NCI-H1694 (cell line): Measurements from ENCODE around the gene ANKMY1.
"Not testable (repeated sequence)": the region's sequence is repeated elsewhere in the genome, so short reads cannot be mapped to it uniquely, and the experiment has no call there.

ENCODE experiments used
- DNase-seq: peaks from one replicate; lab custom pipeline; 2025; lab: John Stamatoyannopoulos, UW

Gene ANKMY1

DNA sequence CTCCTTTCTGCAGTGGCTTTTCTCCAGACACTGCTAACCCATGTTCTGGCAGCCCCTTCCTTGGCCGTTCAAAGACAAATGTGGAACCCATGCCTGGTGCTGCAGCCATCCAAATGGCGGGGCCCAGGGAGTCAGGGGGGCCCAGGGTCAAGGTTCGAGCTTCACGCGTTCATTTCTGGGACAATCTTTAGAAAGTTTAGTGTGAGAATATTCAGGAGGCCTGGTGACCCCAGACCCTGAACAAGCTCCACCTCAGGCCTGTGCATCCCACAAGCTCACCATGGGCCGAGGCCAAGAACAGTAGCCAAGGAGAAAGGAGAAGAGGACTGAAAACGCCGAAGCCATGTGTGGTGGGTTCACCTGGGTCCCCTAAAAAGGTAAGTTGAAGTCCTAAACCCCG is 54.4 kb downstream of the ANKMY1 start:
- no peak for DNase-seq

DNA sequence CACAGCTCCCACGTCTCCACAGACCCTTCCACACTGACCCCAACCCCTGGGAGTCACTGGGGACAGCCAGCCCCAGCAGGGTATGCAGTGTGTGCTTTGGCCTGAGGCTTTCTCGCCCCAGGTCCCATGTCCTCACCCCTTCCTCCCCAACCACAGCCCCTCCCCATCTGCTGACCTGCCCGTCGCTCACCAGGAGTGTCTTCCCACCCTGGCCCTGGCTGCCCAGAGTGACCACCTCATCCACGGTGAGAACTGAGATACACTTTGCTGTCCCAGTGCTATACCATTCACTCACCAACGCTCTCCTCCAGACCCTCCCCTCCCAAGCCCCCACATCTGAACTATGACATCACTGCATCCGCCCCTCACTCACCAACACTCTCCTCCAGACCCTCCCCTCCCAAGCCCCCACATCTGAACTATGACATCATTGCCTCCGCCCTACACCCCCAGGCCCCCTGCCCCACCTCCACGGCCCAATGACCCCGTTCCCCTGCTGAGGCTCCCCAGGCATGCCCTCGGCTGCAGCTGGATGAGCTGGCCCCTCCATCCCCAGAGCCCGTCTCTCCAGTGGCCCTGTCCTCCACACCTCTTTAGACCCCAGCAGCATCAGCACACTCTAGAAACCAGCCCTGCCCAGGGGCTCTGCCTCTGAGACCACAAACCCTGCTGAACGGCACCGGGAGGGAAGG is 55.2 kb downstream of the ANKMY1 start:
- no peak for DNase-seq

DNA sequence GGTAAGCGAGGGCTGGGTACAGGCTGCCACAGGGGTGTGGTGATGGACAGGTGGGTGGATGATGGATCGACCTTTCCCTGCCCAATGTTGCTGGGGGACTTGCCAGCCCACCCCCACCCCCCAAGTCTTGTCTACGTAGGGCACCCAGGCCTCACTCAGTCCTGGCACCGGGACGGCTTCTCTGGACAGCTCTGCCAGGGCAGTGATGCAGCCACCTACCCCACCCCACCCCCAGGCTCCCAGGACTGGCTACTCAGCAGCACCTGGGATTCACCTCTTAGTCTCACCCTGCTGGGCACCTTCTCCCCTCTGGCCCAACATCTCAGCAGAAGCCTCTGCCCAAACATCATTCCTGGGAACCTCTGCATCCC is 55.7 kb downstream of the ANKMY1 start:
- no peak for DNase-seq

DNA sequence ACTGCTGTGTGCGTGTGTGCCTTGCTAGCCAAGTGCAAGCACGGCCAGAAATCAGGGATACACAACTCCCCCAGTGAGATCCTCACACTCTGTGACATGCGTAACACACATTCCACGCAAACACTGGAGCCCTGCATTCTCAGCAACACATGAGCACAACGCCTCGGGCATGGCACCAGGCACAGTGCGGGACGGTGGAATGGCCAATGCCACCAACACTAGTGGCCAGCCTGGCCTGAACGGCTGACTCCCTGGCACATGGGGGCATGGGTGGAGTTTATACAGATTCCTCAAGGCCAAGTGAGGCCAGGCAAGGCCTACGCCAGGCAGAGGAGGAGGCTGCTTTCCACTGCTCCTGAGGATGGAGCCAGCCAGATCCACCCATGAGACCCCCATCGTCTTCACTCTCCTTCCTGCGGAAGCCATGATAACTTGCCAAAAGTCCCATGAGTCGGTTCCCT is 56.2 kb downstream of the ANKMY1 start:
- DNase-seq = no peak

DNA sequence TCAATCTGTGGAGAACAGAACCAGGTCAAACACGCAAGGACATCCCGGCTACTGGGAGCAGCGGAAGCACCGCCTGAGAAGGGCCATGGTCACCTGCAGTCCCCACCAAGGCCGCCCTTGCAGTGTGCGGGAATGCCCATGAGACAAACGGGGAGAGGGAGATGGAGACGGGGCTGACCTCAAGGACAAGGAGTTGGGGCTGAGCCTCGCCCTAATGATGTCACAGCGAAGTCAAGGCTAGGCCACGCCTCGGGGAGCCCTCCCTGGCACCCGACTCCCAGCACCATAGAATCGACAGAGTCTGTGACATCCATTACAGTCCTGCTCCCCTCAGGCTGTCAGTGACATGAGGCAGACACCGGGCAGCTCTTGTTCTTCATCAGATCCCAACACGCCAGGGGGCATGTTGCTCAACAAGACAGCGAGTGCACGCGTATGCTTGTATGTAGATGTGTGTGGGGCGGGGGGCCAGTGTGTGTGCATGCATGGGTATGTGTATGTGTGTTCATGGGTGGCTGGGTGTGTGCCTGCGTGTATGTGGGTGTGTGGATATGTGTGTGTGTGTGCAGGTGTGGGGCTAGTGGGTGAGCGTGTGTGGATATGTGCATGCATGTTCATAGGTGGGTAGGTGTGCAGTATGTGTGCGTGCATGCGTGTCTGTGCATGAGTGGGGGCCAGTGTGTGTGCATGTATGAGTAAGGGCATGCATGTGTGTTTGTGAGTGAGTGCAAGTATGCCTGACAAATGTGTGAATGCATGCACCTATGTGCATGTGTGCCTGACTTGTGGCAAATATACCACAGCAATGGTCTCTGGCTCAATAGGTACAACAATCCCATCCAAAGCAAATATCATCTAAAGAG is 57.0 kb downstream of the ANKMY1 start:
- DNase-seq = no peak

DNA sequence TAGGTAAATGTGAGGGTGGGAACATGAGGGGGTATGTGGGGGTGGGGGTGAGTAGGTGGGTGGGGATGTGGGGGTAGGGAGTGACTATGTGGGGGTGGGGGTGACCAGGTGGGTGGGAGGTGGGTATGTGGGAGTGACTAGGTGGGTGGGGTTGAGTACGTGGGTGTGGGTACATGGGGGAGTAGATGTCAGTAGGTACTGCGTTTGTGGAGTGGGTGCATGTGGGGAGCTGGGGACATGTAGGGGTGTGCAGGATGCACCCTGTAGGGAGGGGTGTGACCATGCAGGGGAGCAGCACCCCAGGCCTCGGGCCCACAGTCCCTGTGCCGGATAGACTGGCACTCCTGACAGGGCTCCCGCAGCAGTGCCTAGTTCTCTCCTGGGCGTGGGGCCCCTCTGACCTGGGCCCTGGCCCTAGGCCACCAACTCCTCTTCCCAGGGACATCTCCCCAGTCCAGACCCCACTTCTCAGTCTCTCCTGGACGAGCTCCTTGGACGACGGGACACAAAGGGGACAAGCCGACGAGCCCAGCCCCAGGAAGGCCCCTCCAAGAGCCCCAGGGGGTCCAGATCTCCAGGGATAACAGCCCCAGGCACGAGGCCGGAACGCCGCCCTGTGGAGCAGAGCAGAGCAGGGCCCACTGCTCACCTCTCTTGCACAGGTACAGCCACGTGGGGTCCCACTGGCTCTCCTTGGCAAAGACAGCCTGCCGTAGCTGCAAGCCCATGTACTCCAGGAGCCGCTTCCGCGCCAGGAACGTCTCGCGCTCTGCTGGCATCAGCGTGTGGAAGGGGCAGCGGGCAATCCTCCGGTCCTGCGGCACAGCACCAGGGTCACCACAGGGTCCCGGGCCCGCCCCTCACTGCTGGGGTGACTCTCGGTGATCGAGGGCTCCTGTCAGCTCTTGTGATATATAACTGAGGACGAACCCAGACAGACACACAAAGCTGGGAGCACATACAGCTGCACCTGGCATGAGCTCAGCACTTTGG is 58.2 kb downstream of the ANKMY1 start:
- no peak for DNase-seq

DNA sequence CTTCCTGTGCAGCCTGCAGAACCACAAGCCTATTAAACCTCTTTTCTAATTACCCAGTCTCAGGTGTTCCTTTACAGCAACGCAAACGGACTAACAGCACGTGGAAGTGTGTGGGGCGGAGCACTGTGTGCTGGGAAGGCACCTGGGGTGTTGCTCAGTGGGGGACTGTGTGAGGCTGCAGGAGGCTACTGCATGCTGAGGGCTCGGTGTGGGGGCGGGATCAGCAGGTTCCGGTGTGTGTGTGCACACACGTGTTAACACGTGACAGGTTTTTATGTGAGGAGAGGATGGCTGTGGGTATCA is 58.9 kb downstream of the ANKMY1 start:
- no peak for DNase-seq

DNA sequence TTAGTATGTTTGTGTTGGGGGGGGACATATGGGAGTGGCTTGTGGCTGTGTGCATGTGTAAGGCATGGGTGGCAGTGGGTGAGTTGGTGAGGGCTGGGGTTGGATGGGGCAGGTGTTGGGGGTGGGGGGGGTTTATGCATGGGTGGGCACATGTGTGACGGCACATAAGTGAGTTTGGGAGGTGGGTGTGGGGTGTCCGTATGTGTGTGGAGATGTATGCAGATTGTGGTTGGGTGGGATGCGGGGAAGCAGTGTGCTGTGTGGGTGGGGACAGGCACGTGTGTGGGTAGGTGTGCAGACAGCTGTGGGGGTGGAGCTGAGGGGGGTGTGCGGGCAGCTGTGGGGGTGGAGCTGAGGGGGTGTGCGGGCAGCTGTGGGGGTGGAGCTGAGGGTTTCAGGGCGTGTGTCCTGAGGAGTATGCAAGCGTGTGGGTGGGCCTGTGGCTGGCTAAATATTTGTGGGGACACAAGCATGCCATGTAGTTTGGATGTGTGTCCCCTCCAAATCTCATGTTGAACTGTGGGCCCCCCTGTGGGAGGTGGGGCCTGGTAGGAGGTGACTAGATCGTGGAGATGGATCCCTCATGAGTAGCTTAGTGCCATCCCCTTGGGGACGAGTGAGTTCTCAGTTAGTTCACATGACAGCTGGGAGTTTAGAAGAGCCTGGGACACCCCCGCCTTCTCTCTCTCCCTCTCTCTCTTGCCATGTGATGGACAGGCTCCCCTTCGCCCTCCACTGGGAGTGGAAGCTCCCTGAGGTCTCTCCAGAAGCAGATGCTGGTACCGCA is 59.4 kb downstream of the ANKMY1 start:
- DNase-seq = no peak

DNA sequence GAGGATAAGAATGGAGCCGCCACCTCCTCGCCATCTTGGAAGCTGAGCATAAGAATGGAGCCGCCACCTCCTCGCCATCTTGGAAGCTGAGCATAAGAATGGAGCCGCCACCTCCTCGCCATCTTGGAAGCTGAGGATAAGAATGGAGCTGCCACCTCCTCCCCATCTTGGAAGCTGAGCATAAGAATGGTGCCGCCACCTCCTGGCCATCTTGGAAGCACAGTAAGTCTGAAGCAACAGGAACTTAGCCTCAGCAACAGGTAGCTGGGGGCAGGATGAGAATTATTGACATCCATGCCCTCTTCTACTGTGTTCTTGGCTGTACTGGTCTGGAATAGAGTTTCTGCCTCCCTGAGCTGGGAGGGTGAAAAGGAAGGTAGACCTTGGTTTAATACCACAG is 60.7 kb downstream of the ANKMY1 start:
- DNase-seq = not testable (repeated sequence)

DNA sequence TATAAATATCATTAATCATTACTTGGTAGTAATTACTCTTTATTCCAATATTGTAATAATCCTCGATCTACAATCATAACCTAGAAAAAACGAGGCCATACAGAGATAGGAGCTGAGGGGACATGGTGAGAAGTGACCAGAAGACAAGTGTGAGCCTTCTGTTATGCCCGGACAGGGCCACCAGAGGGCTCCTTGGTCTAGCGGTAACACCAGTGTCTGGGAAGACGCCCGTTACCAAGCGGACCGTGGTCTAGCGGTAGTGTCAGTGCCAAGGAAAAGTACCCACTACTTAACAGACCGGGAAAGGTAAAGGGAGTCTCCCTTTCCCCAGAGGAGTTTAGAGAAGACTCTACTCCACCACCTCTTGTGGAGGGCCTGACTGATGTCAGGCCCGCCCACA is 62.8 kb downstream of the ANKMY1 start:
- not testable (repeated sequence) for DNase-seq

DNA sequence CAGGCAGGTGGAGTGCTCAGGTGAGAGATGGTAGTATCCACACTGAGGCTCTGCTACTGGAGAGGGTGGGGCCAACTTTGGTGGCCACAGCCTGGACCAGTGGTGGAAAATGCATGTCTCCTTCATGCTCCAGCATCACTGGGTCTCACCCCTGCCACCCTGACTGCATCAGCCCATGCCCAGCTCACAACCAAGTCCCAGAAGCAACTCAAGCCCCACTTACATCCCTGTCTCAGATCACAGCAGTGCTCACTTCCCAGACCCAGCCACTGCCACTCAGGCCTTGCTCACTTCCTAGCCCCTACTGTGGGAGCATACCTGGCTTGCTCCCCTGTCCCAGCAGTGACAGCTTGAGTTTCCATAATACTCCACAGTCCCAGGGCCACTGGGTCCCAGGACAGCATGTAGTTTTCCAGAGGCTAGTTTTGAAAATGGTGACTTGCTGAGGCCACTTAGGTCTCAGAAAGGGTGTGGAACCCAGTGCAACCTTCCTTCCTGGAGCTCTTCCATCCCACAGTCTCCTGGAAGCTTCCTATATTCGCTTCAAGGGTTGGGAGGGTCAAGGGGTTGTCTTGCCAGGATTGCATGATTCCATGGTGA is 63.5 kb downstream of the ANKMY1 start:
- no peak for DNase-seq

DNA sequence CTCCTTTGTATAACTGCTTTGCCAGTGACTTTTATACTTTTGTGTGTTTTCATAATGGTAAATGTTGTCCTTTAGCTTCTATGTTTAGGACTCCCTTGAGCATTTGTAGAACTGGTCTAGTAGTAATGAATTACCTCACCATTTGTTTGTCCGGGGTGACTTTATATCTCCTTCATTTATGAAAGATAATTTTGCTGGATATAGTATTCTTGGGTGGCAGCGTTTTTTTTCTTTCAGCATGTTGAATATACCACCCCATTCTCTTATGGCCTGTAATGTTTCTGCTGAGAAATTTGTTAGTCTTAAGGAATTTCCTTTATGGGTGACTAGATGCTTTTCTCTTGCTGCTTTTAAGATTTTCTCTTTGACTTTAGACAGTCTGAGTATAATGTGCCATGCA is 66.3 kb downstream of the ANKMY1 start:
- DNase-seq = no peak

DNA sequence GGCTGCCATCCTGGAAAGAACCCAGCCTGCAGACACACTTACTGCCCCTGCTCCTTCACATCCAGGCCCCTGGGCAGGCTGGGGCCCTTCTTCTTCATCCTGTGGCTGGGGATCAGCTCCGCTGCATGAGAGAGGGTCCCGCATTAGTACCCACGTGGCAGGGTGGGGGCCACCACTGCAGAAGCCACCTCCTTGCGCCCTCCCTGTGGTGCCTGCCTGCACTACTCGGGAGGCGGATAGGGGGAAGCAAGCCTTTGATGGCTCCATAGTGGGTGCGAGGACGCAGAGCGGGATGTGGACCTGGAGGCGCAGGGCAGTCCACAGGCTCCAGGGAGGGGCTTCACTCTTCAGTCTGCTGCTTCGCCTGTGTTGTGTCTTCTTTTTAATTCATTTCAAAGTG is 75.6 kb downstream of the ANKMY1 start:
- no peak for DNase-seq

DNA sequence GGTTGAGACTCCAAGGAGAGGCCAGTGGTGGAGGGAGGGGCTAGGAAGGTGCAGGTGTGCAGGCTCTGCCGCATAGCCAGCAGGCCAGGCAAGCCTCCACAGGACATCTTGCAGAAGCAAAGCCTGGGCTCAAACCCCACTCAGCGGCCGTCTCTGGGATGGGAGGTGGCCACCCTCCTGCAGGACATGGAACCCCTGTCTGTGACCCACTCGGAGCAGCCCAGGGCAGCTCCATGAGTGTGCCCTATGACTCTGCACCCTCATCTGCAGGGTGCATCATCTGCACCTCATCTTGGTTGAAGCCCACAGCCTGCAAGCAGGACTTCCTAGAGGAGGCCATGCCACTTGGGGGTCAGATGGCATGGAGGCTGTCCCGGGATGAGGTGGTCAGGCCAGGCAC is 76.1 kb downstream of the ANKMY1 start:
- no peak for DNase-seq

DNA sequence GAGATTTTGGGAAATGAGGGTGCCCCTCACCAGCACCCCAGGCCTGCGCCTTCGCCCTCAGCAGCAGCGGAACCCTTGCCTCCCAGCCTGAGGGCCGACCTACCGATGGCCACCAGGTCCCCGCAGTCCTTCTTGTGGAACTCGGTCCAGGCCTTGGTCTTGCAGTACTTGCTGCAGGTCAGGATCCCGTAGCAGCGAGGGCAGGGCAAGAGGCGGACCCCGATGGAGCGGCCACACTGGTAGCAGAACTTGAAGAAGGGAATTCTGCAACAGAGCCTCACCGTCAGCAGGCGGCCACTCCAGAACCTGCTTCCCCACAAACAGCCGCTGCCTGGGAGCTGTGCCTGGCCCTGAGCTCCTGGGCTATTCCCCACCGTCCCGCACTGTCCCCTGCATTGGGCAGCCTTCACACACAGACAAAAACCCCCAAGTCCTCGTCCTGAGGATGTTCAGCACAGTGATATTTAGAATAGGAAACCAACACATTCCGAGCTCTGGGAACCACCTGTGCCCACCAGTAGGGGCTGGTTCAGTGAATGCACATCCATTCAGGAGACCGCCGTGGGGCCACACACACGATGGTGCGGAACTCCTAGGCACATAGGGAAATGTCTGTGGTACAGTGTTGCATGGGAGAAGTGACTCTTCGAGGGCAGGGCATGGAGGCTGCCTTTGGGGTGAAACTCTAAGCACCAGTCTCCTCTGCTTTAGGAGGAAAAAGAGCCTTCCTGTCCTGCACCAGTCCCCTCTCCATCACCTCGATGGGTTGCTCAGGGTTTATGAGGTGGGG is 76.8 kb downstream of the ANKMY1 start:
- DNase-seq = no peak

DNA sequence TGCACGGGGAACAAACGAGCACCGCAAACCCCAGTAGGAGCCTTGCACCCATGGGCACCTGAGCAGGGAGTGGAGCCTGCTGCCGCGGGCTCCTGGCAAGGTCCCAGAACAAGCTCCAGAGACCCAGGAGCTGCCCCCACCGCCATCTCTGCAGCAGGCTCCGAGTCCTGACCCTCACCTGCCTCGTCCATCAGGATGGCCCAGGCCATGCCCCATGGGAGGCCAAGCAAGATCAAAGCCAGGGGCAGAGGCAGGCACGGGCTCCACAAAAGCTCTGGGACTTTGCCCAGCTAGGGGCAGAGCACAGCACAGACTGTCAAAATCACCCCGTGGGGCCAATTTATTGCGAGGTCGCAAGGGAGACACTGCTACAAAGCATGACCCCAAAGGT is 78.7 kb downstream of the ANKMY1 start:
- DNase-seq = no peak

DNA sequence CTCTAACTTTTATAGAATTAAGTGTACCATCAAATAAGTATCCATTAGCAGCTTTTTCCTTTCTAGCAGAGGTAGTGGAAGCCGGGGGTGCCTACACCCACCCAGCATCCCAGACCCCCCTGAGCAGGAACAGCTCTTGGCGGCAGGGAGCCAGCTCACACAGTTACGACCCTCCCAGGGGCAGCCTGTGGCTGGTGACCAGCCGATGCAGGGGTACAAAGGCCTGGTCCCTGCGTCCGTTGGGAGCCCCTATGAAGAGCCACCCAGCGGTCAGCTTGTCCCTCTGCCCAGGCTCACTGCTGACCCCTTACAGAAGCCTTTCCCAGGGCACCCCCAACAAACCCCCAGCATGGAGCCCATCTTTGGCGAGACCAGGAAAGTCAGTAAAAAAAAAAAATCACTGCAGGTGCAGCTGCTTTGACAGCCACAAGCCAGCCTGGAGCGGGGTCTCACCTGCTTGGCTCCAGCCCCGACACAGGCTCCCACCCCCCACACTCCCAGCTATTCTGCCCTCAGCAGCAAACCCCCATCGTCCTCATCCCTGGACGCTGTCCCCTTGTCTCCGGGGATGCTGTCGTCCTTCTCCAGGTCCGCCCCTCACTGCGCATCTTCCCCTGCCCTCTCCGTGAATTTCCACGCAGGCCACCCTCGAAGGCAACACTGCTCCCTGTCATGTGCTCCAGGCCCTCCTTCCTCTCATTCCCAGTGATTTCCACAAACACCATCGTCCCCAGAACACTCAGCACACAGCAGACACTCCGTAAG is 79.3 kb downstream of the ANKMY1 start:
- DNase-seq = no peak

DNA sequence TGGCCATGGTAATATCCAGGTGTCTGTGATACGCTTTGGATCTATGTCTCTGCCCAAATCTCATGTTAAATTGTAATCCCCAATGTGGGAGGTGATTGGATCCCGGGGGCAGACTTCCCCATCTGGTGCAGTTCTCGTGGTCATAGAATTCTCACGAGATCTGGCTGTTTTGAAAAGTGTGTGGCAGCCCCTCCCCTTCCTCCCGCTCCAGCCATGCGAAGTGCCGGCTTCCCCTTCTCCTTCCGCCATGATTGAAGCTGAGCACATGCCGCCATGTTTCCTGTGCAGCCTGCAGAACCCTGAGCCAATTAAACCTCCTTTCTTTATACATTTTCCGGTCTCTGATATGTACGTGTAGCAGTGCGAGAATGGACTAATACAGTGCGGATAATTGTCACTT is 79.9 kb downstream of the ANKMY1 start:
- DNase-seq = no peak

DNA sequence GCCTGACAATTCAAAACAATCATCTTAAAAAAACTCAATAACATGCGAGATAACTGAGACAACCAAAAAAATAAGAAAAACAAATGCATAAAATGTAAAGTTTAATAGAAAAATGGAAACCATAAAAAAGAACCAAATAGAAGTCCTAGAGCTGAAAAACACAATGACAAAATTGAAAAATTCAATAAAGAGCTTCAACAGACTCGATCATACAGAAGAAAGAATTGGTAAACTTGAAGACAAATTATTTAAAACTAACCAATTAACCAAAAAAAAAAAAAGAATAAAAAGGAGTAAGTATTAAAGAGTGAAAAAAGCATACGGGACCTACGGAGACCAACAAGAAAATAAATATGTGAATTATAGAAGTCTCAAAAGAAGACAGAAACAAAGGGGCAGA is 84.6 kb downstream of the ANKMY1 start:
- no peak for DNase-seq
